Left ventricle myocardium superior (tissue), 1 donor: ENCODE data around the gene FUT2. TPM values are rescaled to one million over a fixed set of nuclear protein-coding genes. Genes with fewer than 3 reads are reported as not detected.
"Not testable (repeated sequence)": the region's sequence is repeated elsewhere in the genome, so short reads cannot be mapped to it uniquely, and the experiment has no call there.

Source experiments
- ATAC-seq: fragments of 200-7000 bp; cut with Tn5 transposase; one replicate; pipeline ENCODE4 v1.9.1; 2020; ENCODE audit warnings: mild to moderate bottlenecking, moderate library complexity
- DNase-seq: peaks from one replicate; pipeline ENCODE4 v3.0.0-alpha.2; 2020
- intact Hi-C: fragments of 100-400 bp; cut with micrococcal nuclease; formaldehyde crosslinking; loops from one replicate; pipeline ENCODE4 v1.11.0; 2022
- long read RNA-seq: library from polyadenylated mRNA; unstranded; transcript quantifications from one replicate; pipeline ENCODE4 v2.0.0, GENCODE V29; 2021
- total RNA-seq: library from RNA; stranded (reverse); fragmentation: NEBNext Ultra II Directional; extraction: Animal tissue kit (Norgen Biotek cat#: 25700); gene quantifications from one replicate; pipeline ENCODE4 v1.2.1, GENCODE V29; 2021
- donor health status: DM: no; HTN: yes; CAD: no; lungs with severe emphysema.

Gene FUT2
- not detected for total RNA-seq
- long read RNA-seq, result 0 reads

- intact Hi-C loops, result no loop called here
- DNase-seq (no peak), ATAC-seq (peak; percentile 29)
Observed at GRCh38 chr19:48695743-48696352, at the start of gene FUT2. TSS of gene FUT2 (plus strand) at chr19:48695971. CDS start at chr19:48702957, 6,986 bp downstream.

DNA sequence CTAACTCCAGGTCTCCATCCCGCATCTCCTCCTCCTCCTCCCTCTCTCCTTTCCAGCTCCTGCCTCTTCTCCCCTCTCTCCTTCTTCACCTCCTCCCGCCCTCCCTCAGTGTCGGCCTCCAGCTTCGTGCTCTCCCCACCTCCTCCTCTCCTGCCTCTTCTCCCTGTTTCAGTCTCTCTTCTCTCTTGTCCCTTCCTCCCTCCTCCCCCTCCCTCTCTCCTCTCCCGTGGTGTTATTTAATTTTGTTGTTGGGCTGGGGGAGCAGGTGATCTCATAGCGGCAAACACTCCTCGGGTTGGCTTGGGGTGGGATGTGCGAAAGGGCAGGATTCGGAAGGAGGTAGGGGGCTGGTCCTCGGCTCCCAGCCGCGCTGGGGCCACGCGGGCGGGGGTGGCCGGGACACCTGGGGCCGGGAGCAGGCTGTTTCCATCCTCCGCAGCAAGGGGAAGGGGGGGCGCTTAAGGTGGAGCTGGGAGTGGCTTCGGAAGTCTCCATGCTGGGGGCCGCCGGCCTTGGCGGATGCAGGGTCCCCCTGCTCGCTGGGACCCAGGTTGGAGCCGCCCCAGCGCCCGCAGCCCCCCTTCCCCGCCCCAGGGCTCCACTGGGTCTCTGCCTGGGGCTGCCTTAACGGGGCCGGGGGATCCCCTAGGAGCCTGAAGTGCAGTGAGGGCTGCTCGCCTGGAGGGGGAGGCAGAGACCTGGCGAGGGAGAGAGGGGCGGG, 49.6 kb upstream of the FUT2 start, which contains the start of gene CA11:
Gene CA11, minus strand, starts transcription at position 187 of the 721 bp plus-strand sequence. CDS start 555 bp downstream, outside the sequence.
- peak; percentile 91 for ATAC-seq
- intact Hi-C loops, result no loop called here
- DNase-seq, result peak; percentile 90

GRCh38 chr19:48646722-48647216, 49.0 kb upstream of the FUT2 start:
- no peak for DNase-seq
- intact Hi-C loops, result no loop called here
- ATAC-seq, result no peak

- intact Hi-C loops, result no loop called here
- DNase-seq (no peak), ATAC-seq (no peak)
Observed at GRCh38 chr19:48648134-48648533, 47.6 kb upstream of the FUT2 start.

DNA sequence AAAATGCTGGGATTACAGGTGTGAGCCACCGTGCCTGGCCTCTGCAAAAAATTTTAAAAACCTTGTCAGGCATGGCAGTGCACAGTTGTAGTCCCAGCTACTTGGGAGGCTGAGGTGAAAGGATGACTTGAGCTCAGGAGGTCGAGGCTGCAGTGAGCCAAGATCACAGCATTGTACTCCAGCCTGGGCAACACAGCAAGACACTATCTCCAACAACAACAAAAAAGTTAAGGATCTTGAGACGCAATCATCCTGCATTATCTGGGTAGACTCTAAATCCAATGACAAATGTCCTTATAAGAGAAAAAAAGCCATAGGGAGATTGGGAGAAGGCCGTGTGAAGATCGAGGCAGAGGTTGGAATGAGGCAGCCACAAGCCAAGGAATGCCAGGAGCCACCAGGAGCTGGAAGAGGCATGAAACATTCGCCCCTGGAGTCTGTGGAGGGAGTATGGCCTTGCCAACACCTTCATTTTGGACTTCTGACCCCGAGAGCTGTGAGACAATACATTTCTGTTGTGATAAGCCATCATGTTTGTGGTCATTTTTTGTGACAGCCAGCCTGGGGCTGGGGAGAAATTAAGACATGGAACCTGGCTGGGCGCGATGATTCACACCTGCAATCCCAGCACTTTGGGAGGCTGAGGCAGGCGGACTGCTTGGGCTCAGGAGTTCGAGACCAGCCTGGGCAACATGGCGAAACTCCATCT, 44.6 kb upstream of the FUT2 start:
- DNase-seq (no peak), ATAC-seq (no peak)
- intact Hi-C loops, result no loop called here

GRCh38 chr19:48651683-48652048, 44.1 kb upstream of the FUT2 start:
- DNase-seq (no peak), ATAC-seq (no peak)
- intact Hi-C loops, result no loop called here

- DNase-seq, result no peak
- intact Hi-C loops, result no loop called here
- ATAC-seq, result no peak
Observed at GRCh38 chr19:48654299-48655059, 41.3 kb upstream of the FUT2 start.

GRCh38 chr19:48656840-48657474, 38.8 kb upstream of the FUT2 start:
- DNase-seq, result no peak
- intact Hi-C loops, result no loop called here
- no peak for ATAC-seq

- intact Hi-C loops, DNase-seq, ATAC-seq: not testable (repeated sequence)
Observed at GRCh38 chr19:48657828-48658227, 37.9 kb upstream of the FUT2 start.

DNA sequence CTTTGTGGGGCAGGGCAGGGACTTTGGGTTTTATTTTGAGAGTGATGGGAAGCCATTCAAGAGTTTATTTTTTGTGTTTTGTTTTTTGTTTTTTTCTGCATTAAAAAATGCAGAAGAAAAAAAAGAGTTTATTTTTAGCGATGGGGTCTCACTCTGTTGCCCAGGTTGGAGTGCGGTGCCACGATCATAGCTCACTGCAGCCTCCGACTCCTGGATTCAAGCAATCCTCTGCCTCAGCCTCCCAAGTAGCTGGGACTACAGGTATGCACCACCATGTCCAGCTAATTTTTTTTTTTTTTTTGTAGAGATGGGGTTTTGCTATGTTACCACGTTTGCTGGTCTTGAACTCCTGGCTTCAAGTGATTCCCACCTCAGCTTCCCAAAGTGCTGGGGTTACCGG, 37.3 kb upstream of the FUT2 start:
- intact Hi-C loops, result no loop called here
- ATAC-seq, result no peak
- DNase-seq, result no peak

DNA sequence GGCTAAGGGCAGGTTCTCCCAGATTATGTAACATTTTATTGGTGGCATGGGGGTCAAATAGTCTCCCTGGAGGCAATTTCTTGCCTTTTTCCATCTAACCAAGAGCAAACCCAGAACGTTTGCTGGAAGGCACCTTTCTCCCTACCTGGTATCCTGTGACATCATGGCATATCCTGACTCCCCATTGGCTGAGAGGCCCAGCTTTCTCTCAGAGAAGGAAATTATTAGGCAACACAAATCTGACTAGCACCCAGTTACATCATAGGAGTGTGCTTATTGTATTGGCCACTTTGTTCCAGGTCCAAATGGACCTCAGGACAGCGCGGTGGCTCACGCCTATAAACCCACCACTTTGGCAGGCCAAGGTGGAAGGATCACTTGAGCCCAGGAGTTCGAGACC, 36.0 kb upstream of the FUT2 start:
- no peak for DNase-seq
- no peak for ATAC-seq
- intact Hi-C loops, result no loop called here

DNA sequence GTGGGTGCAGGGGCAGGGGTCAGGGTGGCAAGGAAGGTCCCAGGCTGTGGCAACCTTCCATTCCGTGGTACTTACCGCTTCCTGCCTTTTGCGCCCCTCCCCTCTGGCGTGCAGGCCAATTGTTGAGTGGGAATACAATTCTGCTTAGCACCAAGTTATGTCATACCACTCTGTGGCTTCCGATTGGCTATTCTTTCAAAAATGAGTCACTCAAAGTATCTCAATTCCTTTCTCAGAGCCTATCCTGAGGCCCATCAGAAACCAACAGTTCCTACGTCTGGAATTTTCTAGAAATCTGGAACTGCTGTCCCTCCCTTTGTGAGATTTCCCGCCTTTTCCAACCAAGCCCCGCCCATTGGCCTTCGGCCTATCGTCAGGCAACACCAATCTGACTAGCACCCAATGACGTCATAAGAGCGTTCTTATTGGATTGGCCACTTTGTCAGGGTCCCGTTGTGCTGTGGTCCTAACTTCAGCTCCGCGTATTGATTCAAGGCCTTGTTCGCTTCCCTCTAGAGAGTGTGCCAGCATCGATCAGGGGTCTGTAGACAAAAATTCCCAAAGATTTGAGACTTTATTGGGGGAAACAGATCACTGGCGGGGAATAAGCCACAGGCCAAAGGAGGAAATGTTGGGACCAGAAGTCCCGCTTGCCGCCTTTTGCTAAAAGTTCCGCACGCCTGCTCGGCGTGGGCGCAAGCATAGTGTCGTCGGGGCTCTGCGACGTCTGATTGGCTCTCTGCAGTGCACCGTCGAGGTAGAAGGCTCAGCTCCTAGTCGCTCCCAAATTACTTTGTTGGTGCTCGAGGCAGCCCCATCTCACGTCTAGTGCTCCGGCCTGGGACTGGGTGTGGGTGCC, 34.7 kb upstream of the FUT2 start:
- DNase-seq, result peak; percentile 89
- ATAC-seq, result peak; percentile 91
- intact Hi-C loops, result no loop called here

DNA sequence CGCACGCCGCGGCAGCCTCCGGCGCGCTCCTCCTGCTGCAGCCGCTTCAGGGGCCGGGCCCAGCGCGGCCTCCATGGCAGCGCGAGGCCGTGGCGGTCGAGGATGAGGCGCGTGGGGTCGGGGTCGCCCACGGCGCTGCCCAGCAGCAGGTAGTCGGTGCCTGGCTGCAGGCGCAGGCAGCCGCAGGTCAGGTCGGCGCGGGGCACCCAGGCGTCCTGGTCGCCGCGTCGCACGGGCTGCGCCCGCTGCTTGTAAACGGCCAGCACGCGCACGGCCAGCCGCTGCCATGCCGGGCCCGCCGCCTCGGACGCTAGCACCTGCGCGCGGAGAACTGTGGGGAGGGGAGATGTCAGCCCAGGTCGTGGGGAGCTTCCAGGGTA, 34.1 kb upstream of the FUT2 start:
- DNase-seq (no peak), ATAC-seq (no peak)
- intact Hi-C loops, result no loop called here

GRCh38 chr19:48663667-48664066, 32.1 kb upstream of the FUT2 start:
- no peak for ATAC-seq
- no peak for DNase-seq
- intact Hi-C loops, result no loop called here

GRCh38 chr19:48664476-48664875, 31.3 kb upstream of the FUT2 start:
- ATAC-seq (no peak), DNase-seq (no peak)
- intact Hi-C loops, result no loop called here

- ATAC-seq (no peak), DNase-seq (no peak)
- intact Hi-C loops, result no loop called here
Observed at GRCh38 chr19:48665786-48666185, 30.0 kb upstream of the FUT2 start.

DNA sequence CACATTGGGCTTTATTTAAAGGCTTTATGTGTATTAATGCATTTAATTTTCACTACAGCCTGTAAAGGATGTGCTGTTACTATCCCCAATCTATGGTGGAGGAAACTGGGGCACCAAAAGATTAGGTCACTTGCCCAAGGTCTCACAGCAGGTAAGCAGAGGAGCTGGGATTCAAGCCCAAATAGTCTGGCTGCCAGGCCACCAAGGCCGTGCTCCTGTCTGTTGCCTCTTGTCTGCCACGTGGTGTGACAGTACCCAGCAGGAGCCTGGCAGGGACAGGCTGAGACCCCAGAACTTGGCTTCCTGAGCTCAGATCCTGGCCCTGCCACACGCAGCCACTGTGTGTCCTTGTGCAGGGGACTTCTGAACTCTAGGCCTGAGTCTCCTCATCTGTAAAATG, 27.4 kb upstream of the FUT2 start:
- no peak for DNase-seq
- intact Hi-C loops, result no loop called here
- no peak for ATAC-seq

DNA sequence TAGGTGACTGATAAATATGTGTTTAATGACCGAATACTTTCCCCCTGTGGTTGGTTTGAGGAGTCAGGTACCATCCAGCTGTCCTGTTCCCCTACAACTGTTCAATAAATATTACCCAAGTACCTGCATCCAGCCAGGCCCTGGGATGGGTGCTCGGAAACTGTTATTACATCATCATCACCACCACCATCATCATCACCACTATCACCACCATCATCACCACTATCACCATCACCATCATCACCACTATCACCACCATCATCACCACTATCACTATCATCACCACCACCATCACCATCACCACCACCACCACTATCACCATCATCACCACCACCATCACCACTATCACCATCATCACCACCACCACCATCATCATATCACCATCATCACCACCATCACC, 27.0 kb upstream of the FUT2 start:
- DNase-seq, result no peak
- intact Hi-C loops, result no loop called here
- no peak for ATAC-seq
